Stimulated activated CD4-positive, alpha-beta T cell treated with anti-CD3 and anti-CD28 coated beads, Interleukin-12 subunit alpha, Interleukin-12 subunit beta, amount 100 ng/mL, for 4 hours (primary cell): ENCODE results near the gene TANC1.

ENCODE experiments used
- DNase-seq: peaks from one replicate; pipeline ENCODE4 v3.0.0-alpha.2; 2020

TANC1 gene

GRCh38 chr2:158963071-158963470 lies 5.4 kb upstream of the TANC1 start:
- DNase-seq: no peak

- no peak for DNase-seq
Measured at GRCh38 chr2:158965107-158965506, 3.3 kb upstream of the TANC1 start.

- DNase-seq: no peak
Measured at GRCh38 chr2:158965641-158966040, 2.8 kb upstream of the TANC1 start.

GRCh38 chr2:158966312-158966711 lies 2.1 kb upstream of the TANC1 start:
- no peak for DNase-seq

GRCh38 chr2:158967114-158967730 lies 1.2 kb upstream of the TANC1 start:
- no peak for DNase-seq

- no peak for DNase-seq
Measured at GRCh38 chr2:158967731-158968395, 577 bp upstream of the TANC1 start.

GRCh38 chr2:158969162-158969714 lies 798 bp downstream of the TANC1 start:
- no peak for DNase-seq

- no peak for DNase-seq
Measured at GRCh38 chr2:158969715-158970240, 1.3 kb downstream of the TANC1 start.

GRCh38 chr2:158970241-158970751 lies 1.9 kb downstream of the TANC1 start:
- DNase-seq: no peak

GRCh38 chr2:158973116-158973956 lies 4.9 kb downstream of the TANC1 start:
- DNase-seq: no peak

- no peak for DNase-seq
Measured at GRCh38 chr2:158975271-158975921, 7.0 kb downstream of the TANC1 start.

GRCh38 chr2:158979772-158980171 lies 11.3 kb downstream of the TANC1 start:
- DNase-seq: no peak

- DNase-seq: no peak
Measured at GRCh38 chr2:158984604-158985135, 16.2 kb downstream of the TANC1 start.

GRCh38 chr2:158988501-158988900 lies 20.1 kb downstream of the TANC1 start:
- DNase-seq: no peak

GRCh38 chr2:158989165-158989564 lies 20.7 kb downstream of the TANC1 start:
- no peak for DNase-seq

GRCh38 chr2:158990397-158991214 lies 22.2 kb downstream of the TANC1 start:
- DNase-seq: no peak

- no peak for DNase-seq
Measured at GRCh38 chr2:158993030-158993429, 24.6 kb downstream of the TANC1 start.

GRCh38 chr2:158993721-158994587 lies 25.5 kb downstream of the TANC1 start:
- no peak for DNase-seq

- no peak for DNase-seq
Measured at GRCh38 chr2:158994920-158995676, 26.7 kb downstream of the TANC1 start.

GRCh38 chr2:158995677-158996049 lies 27.2 kb downstream of the TANC1 start:
- no peak for DNase-seq
